Measurements from ENCODE around the gene RBPJL. TPM values are rescaled to one million over a fixed set of nuclear protein-coding genes. Genes with fewer than 3 reads are reported as not detected.

Gene RBPJL
- total and polyA plus RNA-seq, 2 of the 13 experiments (the other 11 are each of a cell fraction or from before 2014, with no cell fraction given), result not detected

DNA sequence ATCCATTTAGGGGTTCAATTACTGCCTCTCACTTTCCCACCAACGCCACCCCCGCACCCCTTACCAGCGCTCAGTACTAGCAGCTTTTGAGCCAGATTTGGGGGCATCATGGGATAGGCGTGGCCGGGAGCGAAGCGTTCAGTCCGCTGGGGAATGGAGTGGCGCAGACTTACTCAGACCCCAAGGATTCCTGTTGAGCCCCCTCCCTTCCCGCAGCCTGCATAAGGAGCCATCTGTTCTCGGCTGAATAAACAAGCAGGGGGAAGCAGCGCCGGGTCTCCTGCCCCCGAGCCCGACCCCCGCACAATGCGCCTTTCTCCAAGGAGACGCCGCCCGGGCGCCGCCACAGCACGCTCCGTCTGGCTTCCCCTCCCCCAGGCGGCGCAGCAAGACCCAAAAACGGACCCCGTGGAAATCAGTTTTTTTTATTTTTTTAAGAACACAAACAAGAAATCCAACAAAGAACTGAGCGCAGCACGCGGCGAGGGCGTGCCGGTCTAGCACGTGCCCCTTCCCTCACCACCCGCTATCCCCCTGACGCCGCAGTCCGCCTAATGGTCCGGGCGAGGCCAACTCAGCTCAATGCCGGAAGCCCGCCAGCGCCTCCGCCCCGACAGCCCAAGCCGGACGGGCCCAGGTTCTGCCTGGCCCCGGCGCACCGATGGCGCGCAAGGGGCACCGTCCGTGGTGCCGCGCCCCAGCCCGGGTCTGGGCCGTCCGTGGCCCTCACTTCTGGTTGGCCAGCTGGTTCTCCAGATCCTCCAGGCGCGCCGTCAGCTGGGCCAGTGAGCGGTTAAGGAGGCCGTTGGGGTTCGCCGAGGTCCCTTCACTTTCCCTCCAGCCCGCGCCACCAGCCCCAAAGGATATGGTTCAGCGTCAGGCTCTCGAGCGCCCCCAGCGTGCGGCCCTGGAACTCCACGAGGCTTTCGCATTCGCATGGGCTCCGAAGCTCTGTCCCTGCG is 13.3 kb upstream of the RBPJL start:
- Histone ChIP-seq H3K79me2 (ENCODE audit: insufficient read depth, low read length) (no peaks in the 10 kb centered on the region), H3K4me2 (ENCODE audit: low read depth, low read length) (peak overlapping the region; percentile 71), H4K20me1 (ENCODE audit: insufficient read depth, low read length) (no peaks in the 10 kb centered on the region), H3K4me1 (ENCODE audit: insufficient read depth, low read length) (peaks cover 16% of the 10 kb centered on the region; the same call in 1 of the 2 replicates), H2AFZ (ENCODE audit: low read length) (no peak overlapping the region), H3K9ac (ENCODE audit: insufficient read depth, low read depth, low read length) (no peak overlapping the region), H3K27ac (ENCODE audit: extremely low read length, insufficient read depth, low read length) (no peak overlapping the region), H3K4me3 (replicated peaks in 1 of 3; ENCODE audit: insufficient read depth in 1 of 3, low read depth in 2 of 3, low read length in 3 of 3) (peak overlapping the region in 2 of 3 experiments; percentile 37 to 60; a peak in 3 of 6 replicates), H3K27me3 (ENCODE audit: control insufficient read depth in 1 of 2, insufficient read depth in 2 of 2, low read length in 2 of 2) (peaks cover 4 to 60% of the 10 kb centered on the region in 2 experiments; a peak in 4 of 5 replicates), H3K36me3 (replicated peaks in 1 of 2; ENCODE audit: control insufficient read depth in 1 of 2, insufficient read depth in 2 of 2, low read length in 2 of 2) (no peaks in the 10 kb centered on the region), H3K9me3 (ENCODE audit: low read length) (no peaks in the 10 kb centered on the region)
- DNase-seq (ENCODE audit: low spot score) (peak; percentile 50), FAIRE-seq (no peak), ATAC-seq (peak; percentile 87)
- no TSS peak for BruUV-seq (replicated peaks)
- intact Hi-C loops (cut with micrococcal nuclease; ENCODE audit: unreplicated experiment) (loop anchor here (5.0 kb wide), 1 partner anchor 156 kb away; no protein-coding TSS in a partner anchor), in situ Hi-C loops (cut with HindIII; ENCODE audit: extremely low pct_ligation_motif_present, low pct_unique_long_range_greater_than_20kb) (loop anchor here (10.0 kb wide), 1 partner anchor 279 kb away; no protein-coding TSS in a partner anchor)
- CTCF ChIA-PET (ENCODE audit: low intra/inter-chr PET ratio, low total read pairs), result interaction anchor here (1.1 kb wide), 1 partner anchor 18 kb away, joined by 3 read pairs; no protein-coding TSS in a partner anchor
- WGBS (ENCODE audit: low lambda C conversion rate), result 27% methylated on average over 66 of the region's 79 CpGs
- POLR2A ChIA-PET, result interaction anchor here (0.6 to 1.0 kb wide), 2 partner anchors 161 to 600 kb away, joined by 3 read pairs; no protein-coding TSS in a partner anchor
- 0 out of 2 replicates have a peak, but pooled peaks have one; percentile 27 for TF ChIP-seq TGIF2 (CRISPR knock-in tag; IDR thresholded peaks at IDR 0.05)
- TF ChIP-seq, protein P1, sequence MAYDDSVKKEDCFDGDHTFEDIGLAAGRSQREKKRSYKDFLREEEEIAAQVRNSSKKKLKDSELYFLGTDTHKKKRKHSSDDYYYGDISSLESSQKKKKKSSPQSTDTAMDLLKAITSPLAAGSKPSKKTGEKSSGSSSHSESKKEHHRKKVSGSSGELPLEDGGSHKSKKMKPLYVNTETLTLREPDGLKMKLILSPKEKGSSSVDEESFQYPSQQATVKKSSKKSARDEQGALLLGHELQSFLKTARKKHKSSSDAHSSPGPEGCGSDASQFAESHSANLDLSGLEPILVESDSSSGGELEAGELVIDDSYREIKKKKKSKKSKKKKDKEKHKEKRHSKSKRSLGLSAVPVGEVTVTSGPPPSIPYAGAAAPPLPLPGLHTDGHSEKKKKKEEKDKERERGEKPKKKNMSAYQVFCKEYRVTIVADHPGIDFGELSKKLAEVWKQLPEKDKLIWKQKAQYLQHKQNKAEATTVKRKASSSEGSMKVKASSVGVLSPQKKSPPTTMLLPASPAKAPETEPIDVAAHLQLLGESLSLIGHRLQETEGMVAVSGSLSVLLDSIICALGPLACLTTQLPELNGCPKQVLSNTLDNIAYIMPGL (CRISPR knock-in tag; IDR thresholded peaks at IDR 0.05; ENCODE audit: borderline replicate concordance in 1 of 2, low read depth in 1 of 2), result peak; percentile 85 to 86
- peak; percentile 17; the same call in 1 of the 2 replicates for TF ChIP-seq IRF2 (CRISPR knock-in tag; IDR thresholded peaks at IDR 0.05)
- no peak for TF ChIP-seq SSRP1 (CRISPR knock-in tag; IDR thresholded peaks at IDR 0.05)
- TF ChIP-seq ZBTB38 (CRISPR knock-in tag; IDR thresholded peaks at IDR 0.05), result peak; percentile 68; the same call in 1 of the 2 replicates
- peak; percentile 81 for TF ChIP-seq HOXA3 (CRISPR knock-in tag; IDR thresholded peaks at IDR 0.05)
- TF ChIP-seq, protein P2, sequence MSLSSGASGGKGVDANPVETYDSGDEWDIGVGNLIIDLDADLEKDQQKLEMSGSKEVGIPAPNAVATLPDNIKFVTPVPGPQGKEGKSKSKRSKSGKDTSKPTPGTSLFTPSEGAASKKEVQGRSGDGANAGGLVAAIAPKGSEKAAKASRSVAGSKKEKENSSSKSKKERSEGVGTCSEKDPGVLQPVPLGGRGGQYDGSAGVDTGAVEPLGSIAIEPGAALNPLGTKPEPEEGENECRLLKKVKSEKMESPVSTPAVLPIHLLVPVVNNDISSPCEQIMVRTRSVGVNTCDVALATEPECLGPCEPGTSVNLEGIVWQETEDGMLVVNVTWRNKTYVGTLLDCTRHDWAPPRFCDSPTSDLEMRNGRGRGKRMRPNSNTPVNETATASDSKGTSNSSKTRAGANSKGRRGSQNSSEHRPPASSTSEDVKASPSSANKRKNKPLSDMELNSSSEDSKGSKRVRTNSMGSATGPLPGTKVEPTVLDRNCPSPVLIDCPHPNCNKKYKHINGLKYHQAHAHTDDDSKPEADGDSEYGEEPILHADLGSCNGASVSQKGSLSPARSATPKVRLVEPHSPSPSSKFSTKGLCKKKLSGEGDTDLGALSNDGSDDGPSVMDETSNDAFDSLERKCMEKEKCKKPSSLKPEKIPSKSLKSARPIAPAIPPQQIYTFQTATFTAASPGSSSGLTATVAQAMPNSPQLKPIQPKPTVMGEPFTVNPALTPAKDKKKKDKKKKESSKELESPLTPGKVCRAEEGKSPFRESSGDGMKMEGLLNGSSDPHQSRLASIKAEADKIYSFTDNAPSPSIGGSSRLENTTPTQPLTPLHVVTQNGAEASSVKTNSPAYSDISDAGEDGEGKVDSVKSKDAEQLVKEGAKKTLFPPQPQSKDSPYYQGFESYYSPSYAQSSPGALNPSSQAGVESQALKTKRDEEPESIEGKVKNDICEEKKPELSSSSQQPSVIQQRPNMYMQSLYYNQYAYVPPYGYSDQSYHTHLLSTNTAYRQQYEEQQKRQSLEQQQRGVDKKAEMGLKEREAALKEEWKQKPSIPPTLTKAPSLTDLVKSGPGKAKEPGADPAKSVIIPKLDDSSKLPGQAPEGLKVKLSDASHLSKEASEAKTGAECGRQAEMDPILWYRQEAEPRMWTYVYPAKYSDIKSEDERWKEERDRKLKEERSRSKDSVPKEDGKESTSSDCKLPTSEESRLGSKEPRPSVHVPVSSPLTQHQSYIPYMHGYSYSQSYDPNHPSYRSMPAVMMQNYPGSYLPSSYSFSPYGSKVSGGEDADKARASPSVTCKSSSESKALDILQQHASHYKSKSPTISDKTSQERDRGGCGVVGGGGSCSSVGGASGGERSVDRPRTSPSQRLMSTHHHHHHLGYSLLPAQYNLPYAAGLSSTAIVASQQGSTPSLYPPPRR (CRISPR knock-in tag; IDR thresholded peaks at IDR 0.05; ENCODE audit: borderline replicate concordance), result 0 out of 2 replicates have a peak, but pooled peaks have one; percentile 53
- TF ChIP-seq ZNF230 (CRISPR knock-in tag; IDR thresholded peaks at IDR 0.05), result 0 out of 2 replicates have a peak, but pooled peaks have one; percentile 46
- TF ChIP-seq SMAD1 (CRISPR knock-in tag; IDR thresholded peaks at IDR 0.05; ENCODE audit: borderline replicate concordance, low read depth), result 0 out of 2 replicates have a peak, but pooled peaks have one; percentile 49
- 0 out of 2 replicates have a peak, but pooled peaks have one; percentile 28 for TF ChIP-seq MEIS1 (CRISPR knock-in tag; IDR thresholded peaks at IDR 0.05; ENCODE audit: borderline replicate concordance)
- peak; percentile 32; the same call in 1 of the 2 replicates for TF ChIP-seq MXD1 (CRISPR knock-in tag; IDR thresholded peaks at IDR 0.05)
- peak; percentile 63; the same call in 1 of the 2 replicates for TF ChIP-seq HBP1 (CRISPR knock-in tag; IDR thresholded peaks at IDR 0.05; ENCODE audit: low read depth)

Data from HepG2 (cell line).